Cerebellar cortex (tissue), 1 donor: Measurements from ENCODE around the gene PPP1R15A.
"Not testable (repeated sequence)": the region's sequence is repeated elsewhere in the genome, so short reads cannot be mapped to it uniquely, and the experiment has no call there.

Experiments
- DNase-seq: peaks from one replicate; pipeline ENCODE4 v3.0.0-alpha.2; 2015; ENCODE audit warnings: low spot score

The PPP1R15A gene

DNA sequence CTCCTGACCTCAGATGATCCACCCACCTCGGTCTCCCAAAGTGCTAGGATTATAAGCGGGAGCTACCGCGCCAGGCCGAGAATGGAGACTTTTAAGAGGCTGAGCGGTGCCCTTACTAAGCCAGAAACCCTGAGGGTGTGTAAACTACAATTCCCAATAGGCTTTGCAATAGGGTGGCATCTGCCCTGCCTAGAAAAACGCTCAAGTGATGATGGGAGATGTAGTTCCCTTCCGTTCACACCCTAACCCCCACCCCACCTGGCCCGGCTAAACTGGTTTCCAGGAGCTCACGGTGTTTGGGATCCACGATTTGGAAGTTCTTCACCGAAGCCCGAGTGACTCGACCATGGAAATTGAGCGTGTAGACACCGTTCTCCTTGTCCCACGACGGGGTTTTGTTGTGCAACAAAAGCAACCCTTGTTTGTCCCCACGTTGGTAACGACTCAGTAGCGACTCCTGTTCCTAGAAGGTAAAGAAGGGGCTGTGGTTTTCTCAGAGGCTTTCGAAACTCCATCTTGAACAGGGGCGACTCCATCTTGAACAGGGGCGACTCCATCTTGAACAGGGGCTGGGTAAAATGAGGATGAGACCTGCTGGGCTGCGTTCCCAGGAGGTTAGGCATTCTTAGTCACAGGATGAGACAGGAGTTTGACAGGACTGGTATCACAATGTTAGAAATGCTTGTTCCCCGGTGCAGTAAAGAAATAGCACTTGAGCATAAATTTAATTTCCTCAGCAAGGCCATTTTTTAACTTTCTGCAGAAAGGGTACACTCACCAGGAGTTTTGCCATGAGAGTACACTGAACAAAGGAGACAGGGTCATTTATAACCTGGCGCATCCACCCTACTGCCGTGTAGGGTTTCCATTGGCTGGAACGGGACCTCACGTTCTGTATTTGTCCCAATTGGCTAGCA is 9.8 kb downstream of the PPP1R15A start:
- peak; percentile 64 for DNase-seq

DNA sequence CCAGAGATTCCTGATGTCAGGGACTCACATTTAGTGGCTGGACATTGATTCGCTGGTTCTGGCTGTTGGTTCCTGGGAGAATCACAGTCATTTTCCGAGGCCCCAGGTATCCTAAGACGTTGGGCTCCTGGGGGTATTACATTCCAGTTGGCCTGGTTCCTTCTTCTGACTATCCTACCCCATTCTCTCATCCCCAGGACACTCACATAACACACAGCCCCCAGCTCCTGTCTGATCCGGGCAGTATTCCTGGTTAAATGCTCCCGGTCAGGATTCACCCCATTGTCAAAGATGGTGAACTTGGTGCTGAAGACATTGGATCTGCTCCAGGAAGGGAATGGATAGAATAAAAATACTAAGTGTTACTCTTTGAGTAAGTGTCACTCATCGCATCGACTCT is 11.5 kb downstream of the PPP1R15A start:
- DNase-seq: no peak

DNA sequence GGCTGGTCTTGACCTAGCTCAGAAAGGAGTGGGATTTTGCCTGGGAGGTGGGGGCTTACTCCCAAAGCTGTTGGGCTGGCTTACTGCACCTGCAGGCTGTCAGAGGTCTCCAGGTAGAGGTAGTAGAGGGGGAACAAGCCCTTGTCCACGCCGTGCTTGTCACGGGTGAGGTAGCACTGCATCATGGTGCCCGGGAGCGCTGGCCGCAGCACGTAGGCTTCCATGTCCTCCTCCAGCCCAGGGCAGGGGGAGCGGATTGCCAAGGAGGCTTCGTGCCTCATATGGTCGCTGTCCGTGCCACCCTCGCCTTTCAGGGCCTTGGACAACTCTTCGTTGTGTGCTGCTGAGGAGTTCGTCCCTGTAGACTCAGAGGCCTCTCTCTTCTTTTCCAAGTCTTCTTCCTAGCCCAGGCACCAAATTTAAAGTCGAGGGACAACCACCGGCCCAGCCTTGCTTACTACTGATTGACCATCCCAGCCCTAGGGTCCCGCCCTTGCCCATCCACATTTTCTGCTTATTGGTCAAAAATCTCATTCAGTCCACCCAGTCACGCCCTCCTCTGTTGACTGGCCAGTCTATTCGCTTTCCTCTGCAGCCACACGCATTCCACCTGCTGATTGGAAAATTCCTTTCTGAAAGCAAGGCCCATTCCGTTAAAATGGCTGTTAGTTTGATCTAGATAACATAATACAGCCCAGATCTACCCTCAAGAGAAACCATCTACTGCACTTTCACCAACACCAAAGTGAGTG is 15.8 kb downstream of the PPP1R15A start:
- DNase-seq: no peak

DNA sequence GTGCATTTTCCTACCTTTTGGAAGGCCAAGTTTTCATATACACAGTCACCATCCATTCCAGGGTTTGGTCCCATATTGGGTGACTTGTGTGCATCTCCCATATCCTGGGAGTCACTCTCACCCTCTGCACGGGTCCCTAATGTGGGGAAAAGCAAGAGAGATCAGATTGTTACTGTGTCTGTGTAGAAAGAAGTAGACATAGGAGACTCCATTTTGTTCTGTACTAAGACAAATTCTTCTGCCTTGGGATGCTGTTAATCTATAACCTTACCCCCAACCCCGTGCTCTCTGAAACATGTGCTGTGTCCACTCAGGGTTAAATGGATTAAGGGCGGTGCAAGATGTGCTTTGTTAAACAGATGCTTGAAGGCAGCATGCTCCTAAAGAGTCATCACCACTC is 17.3 kb downstream of the PPP1R15A start:
- not testable (repeated sequence) for DNase-seq

DNA sequence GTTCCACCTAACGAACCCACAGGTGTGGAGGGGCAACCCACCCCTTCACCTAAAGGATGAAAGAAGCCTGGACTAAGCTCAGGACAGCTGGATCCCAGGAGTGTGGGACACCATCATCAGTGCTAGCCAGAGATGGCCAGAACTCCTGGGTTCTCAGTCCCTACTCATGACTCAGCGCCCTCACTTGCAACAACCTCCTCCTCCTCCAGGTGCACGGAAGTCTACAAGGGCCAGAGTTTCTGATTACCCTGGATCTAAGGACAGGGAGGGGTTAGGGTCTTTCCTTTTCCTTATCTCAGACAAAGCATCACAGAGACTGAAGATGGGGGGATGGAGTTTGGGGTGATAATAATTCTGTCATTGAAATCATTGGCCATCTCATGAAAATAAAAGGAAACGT is 18.3 kb downstream of the PPP1R15A start:
- DNase-seq: no peak

DNA sequence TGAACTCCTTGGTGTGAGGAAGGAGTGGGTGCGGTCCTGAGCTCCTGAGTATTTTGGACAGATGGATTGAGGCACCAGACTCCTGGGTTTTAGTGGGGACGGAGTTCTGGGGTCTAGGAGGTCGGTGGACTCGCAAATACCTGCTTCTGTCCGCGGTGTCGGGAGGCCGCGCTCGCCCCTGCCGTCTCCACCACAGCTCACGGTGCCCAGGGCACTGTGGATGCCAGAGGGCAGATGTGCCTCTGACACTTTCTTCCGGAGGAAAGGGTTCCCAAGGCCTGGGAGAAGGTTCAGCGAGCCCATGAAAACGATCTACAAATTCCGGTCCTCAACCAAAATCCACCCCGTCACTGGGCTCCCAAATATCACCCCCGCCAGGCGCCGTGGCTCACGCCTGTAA is 23.0 kb downstream of the PPP1R15A start:
- DNase-seq: no peak

DNA sequence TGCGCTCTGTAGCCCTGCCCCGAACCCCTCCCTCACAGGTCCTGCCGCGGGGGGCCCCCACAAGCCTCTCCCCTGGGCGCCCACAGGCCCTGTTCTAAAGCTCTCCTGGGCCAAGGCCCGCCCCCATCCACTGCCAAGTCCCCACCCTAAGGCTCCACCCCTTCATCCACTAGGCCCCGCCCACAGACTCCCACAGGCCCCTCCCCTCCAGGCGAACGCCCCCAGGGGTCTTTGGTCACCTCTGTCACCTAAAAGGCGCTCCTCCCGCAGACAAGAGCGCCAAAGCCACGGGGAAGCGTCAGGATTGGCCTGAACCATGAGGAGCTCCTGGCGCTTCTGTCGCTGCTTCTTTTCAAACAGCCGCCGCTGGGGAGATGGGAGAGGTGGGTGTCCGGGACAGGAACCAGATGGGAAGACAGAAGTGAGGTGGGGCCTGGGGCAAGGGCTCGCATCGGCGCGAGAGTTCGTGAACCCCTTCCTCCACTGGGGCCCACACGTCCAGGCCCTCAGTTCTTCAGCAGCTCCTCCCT is 24.0 kb downstream of the PPP1R15A start:
- DNase-seq: peak; percentile 62

DNA sequence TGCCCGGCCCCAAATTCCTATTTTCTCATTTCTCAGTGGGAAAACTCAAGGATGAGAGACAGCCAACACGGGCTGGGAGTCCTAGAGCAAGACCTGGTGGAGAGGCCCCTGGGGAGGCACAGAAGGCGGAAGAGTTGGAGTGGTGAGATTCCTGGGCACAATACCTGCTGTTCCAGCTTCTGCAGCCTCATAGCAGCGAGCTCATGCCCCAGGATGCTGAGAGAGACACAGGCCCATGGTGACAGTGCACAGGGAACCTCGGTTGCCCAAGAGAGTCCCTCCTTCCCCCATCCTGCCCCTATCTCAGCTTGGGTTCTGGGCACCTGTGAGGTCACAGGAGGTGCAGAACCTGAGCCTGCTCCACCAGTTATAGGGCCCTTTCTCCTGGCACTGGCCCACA is 25.0 kb downstream of the PPP1R15A start:
- no peak for DNase-seq

DNA sequence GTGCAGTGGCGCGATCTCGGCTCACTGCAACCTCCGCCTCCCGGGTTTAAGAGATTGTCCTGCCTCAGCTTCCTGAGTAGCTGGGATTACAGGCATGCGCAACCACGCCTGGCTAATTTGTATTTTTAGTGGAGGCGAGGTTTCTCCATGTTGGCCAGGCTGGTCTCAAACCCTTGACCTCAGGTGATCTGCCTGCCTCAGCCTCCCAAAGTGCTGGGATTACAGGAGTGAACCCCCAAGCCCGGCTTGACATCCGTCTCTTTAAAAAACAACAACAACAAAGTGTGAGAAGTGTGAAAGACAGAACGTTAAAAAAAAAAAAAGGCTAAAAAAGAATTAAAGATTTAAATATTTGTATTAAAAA is 27.1 kb downstream of the PPP1R15A start:
- not testable (repeated sequence) for DNase-seq

DNA sequence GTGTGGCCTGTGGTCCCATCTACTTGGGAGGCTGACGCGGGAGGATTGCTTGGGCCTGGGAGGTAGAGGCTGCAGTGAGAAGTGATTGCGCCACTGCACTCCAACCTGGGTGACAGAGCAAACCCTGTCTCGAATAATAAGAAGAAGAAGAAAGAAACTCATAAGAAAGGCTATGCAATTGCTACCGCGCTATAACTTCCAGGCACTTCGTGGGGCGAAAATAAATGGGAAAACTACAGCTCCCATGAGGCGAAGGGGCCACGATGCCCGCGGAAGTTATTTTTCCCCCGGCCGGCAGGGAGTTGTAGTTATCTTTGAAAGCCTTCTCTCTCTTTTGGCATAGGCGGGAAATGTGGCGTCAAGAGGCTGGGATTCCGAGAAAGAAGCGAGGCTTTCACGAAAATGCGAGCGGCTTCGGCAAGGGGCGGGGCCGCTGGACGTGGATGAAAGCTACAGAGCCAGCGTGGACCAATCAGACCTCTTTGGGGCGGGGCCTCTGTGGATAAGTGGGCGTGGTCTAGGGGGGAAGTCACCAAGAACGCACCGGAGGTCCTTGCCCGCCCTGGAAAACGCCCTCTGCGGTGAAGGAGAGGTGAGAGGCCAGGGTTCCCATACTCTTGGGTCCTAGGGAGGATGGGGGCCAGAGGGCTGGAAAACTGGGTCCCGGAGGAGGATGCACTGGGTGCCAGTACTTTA is 27.7 kb downstream of the PPP1R15A start, which contains the start of gene NUCB1:
NUCB1 (plus strand) TSS at position 532 of the 696 bp plus-strand sequence. CDS start 485 bp downstream, outside the sequence.
- DNase-seq: peak; percentile 99

DNA sequence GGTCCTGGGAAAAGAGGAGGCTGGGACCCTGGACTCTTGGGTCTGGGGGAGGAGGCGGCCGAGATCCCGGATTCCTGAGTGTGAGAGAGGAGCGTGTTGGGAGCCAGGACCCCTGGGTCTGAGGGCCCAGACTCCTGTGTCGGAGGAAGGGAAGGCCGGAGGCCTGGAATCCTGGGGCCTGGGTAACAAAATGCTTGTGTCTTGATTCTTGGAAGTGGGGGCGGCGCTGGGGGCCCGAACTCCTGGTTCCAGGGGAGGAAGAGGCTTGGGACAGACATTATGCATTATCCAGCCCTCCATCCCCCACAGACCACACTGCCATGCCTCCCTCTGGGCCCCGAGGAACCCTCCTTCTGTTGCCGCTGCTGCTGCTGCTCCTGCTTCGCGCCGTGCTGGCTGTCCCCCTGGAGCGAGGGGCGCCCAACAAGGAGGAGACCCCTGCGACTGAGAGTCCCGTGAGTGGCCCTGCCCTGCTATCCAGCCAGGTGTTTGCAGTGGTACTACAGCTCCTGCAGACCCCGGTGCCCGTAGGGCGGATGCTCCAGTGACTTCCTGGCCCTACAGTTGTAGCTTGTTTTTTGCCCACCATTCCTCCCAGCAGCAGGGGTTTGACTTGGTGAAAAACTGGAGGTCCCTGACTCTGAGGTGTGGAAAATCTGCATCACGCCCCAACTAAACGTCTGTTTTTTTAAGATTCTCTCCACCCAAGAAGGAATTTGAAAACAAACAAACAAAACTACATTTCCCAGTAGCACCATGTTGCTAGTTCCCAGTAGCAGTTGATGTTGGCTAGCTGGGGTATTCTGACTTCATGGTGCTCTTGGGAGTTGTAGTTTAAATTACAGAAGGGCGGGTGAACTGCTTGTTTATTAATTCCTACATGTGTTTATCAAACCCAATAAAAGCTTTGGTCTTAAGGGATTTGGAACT is 28.5 kb downstream of the PPP1R15A start:
- DNase-seq: peak; percentile 65

DNA sequence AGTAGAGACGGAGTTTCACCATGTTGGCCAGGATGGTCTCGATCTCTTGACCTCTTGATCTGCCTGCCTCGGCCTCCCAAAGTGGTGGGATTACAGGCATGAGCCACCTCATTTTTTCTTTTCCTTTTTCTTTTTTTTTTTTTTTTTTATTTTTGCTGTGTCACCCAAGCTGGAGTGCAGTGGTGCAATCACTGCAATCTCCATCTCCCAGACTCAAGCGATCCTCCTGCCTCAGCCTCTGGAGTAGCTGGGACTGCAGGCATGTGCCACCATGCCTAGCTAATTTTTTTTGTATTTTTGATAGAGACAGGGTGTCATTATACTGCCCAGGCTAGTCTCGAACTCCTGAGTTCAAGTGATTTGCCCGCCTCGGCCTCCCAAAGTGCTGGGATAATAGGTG is 30.1 kb downstream of the PPP1R15A start:
- DNase-seq: not testable (repeated sequence)

DNA sequence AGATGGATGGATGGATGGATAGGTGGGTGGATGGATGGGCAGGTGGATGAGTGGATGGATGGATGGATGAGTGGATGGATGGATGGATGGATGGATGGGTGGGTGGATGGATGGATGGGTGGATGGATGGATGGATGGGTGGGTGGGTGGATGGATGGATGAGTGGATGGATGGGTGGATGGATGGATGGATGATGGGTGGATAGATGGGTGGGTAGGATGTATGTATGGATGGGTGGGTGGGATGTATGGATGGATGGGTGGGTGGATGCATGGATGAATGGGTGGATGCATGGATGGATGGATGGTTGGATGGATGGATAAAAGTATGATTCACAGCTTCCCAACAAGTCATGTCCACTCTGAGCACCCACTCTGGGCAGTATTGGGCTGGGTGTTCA is 31.6 kb downstream of the PPP1R15A start:
- DNase-seq: not testable (repeated sequence)

DNA sequence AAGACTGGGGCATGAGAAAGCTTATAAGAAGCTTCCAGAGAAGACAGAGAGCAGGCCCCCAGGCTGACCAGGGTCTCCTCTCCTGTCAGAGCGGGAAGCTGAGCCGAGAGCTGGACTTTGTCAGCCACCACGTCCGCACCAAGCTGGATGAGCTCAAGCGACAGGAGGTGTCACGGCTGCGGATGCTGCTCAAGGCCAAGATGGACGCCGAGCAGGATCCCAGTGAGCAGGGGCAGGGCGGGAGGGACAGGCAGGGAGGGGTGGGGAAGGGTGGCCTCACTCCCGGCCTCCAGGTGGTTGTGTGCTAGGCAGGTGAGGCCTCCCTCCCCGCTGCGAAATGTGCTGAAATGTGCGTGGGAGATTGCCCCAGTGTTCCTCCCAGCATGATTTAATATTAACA is 33.4 kb downstream of the PPP1R15A start:
- no peak for DNase-seq

DNA sequence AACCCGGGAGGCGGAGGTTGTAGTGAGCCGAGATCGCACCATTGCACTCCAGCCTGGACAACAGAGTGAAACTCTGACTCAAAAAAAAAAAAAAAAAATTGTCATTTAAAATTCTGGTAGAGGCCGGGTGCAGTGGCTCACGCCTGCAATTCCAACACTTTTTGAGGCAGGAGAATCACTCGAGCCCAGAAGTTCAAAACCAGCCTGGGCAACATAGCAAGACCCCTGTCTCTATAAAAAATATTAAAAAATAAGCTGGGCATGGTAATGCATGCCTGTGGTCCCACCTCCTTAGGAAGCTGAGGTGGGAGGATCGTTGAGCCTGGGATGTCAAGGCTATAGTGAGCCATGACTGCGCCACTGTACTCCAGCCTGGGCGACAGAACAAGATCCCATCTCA is 34.1 kb downstream of the PPP1R15A start:
- no peak for DNase-seq

DNA sequence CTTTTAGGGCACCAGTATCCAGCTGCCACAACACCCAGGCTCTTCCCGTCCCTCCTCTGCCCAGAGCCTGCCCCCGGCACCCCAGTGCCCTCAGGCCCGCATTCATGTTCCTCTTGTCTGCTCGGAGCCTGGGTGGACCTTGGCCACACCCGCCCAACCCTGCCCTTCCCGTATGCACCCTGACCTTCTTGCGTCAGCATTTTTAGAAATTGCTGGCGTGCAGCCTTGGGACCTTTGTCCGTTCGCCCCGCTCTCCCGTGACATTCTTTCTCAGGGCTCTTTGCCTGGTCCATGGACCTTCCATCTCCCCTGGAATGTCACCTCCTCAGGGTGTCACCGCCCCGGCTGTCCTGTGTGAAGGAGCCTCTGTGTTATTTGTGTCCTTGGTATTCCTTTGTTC is 35.5 kb downstream of the PPP1R15A start:
- no peak for DNase-seq

DNA sequence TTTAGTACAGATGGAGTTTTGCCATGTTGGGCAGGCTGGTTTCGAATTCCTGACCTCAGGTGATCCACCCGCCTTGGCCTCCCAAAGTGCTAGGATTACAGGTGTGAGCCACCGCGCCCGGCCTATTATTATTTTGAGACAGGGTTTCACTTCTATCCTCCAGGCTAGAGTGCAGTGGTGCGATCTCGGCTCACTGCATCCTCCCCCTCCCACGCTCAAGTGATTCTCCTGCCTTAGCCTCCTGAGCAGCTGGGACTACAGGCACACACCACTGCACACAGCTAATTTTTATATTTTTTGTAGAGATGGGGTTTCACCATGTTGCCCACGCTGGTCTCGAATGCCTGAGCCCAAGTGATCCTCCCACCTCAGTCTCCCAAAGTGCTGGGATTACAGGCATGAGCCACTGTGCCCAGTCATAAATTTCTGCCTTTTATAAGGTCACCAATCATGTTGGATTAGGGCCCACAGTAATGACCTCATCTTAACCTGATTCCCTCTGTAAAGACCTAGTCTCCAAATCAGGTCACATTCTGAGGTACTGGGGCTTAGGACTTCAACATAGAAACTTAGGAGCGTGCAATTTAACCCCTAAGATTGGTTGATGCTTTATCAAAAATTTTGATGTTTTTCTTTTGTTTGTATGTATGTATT is 37.3 kb downstream of the PPP1R15A start:
- DNase-seq: not testable (repeated sequence)

DNA sequence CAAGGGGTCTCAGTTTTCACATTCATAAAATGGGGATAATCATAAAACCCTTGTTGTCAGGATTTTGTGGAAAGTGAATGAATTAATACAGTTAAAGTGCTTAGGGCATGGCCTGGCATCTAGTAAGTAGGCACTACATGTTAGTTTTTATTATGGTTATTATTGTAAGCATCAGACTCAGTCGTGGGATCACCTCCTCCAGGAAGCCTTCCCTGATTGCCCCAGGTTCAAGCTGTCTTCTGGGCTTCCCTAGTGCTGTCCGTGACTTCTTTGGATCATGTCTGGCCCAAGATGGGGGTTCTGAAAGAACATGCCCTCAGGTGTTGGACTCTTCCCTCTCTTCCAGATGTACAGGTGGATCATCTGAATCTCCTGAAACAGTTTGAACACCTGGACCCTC is 38.6 kb downstream of the PPP1R15A start:
- no peak for DNase-seq

DNA sequence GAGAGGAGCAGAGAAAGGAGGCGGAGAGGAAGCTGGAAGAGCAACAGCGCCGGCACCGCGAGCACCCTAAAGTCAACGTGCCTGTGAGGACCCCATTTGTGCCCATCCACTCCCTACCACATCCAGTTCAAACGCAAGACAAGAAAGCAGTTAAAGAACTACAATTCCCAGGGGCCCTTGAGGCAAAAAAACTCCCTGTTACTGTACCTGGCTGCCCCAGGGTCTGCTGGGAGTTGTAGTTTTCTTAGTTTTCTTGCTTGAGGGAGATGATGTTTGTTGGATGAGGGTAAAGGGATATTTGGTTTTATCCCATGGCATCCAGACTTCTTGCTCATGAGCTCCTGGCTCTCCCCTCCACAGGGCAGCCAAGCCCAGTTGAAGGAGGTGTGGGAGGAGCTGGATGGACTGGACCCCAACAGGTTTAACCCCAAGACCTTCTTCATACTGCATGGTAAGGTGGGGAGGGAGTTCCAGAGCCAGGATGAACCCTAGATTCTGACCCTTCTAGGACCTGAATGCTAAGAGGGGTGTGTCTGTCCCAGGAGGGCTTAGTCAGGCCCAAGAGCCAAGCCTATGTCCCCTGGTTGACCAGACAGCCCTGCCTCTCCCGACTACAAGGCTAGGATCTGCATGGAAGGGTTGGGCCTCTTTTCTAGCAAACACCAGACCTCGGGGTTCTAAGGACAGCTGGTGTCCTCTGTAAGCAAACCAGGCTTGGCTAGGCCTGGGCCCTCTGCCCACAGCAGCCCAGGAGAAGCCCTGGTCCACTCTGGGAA is 41.1 kb downstream of the PPP1R15A start:
- DNase-seq: peak; percentile 43

DNA sequence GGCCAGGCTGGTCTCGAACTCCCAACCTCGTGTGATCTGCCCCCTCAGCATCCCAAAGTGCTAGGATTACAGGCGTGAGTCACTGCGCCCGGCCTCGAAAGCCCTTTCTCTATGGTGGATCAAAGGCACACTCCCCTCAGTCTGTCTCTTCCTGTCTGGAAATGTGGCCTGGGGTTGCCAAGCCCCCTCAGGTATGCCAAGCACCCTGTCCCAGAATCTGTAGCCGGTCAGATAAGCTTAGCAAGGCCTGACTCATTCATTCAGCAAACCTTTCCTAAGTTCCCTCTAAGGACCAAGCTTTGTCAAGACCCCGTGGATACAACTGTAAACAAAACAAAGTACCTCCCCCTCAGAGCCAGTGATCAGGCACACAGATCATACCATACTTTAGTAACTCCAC is 42.0 kb downstream of the PPP1R15A start:
- DNase-seq: no peak
